GM13976 (cell line): ENCODE results near the gene APRT.

Source experiments
- DNase-seq: peaks from one replicate; pipeline ENCODE4 v3.0.0; 2012; ENCODE audit warnings: low spot score
- CTCF ChIP-seq: IDR thresholded peaks from 2 replicates; pipeline ENCODE4 v1.5.1; 2012; ENCODE audit warnings: borderline replicate concordance, mild to moderate bottlenecking; ENCODE audit not compliant: insufficient read depth; ENCODE audit errors: extremely low read depth, missing control alignments, control extremely low read depth
- in situ Hi-C: fragments of 300-500 bp; cut with MboI; formaldehyde crosslinking; loops from one replicate; pipeline ENCODE4 v1.12.0; 2022; ENCODE audit warnings: low sequenced_read_pairs, mixed read lengths, inconsistent platforms; ENCODE audit not compliant: unreplicated experiment

APRT gene

GRCh38 chr16:88798073-88798472, 13.7 kb downstream of the APRT start:
- in situ Hi-C loops = no loop called here
- no peak for TF ChIP-seq CTCF

GRCh38 chr16:88796278-88796677, 15.4 kb downstream of the APRT start:
- no peak for TF ChIP-seq CTCF
- no peak for DNase-seq
- in situ Hi-C loops = no loop called here

More at GRCh38 chr16:88798073-88798472, 13.7 kb downstream of the APRT start:
- no peak for DNase-seq

GRCh38 chr16:88793251-88793954, 18.3 kb downstream of the APRT start:
- TF ChIP-seq CTCF = no peak
- no peak for DNase-seq
- in situ Hi-C loops = no loop called here

GRCh38 chr16:88792668-88793250, 19.0 kb downstream of the APRT start:
- in situ Hi-C loops = no loop called here
- no peak for TF ChIP-seq CTCF

GRCh38 chr16:88792078-88792550, 19.6 kb downstream of the APRT start:
- in situ Hi-C loops = no loop called here
- no peak for DNase-seq

More at GRCh38 chr16:88792668-88793250, 19.0 kb downstream of the APRT start:
- DNase-seq = no peak

More at GRCh38 chr16:88792078-88792550, 19.6 kb downstream of the APRT start:
- no peak for TF ChIP-seq CTCF
